HepG2 (cell line): ENCODE data around the gene GAGE12F. TPM values are rescaled to one million over a fixed set of nuclear protein-coding genes. Genes with fewer than 3 reads are reported as not detected.
A peak's percentile ranks its signal among the peaks of the same experiment; 100 is the strongest.

Source experiments
- ELK4 ChIP-seq: sonication (generic); formaldehyde crosslinking; IDR thresholded peaks from 2 replicates; pipeline ENCODE4 v1.9.0; 2021; ENCODE audit warnings: missing genetic modification reagents, borderline replicate concordance
- FOSL2 ChIP-seq: sonication (generic); formaldehyde crosslinking; IDR thresholded peaks from 2 replicates; pipeline ENCODE4 v1.4.0; 2020; ENCODE audit warnings: missing genetic modification reagents
- HIVEP1 ChIP-seq: sonication (generic); formaldehyde crosslinking; IDR thresholded peaks from 2 replicates; pipeline ENCODE4 v1.4.0; 2020; ENCODE audit warnings: mild to moderate bottlenecking, missing genetic modification reagents
- MAFF ChIP-seq: IDR thresholded peaks from 2 replicates; pipeline ENCODE4 v1.6.1; 2011; ENCODE audit warnings: low read depth, low read length, improper control_type of control experiment
- REPIN1 ChIP-seq: sonication (generic); formaldehyde crosslinking; IDR thresholded peaks from 2 replicates; pipeline ENCODE4 v1.8.0; 2022; ENCODE audit warnings: missing genetic modification reagents, low read depth, mild to moderate bottlenecking, borderline replicate concordance
- SSRP1 ChIP-seq: IDR thresholded peaks from 2 replicates; pipeline ENCODE4 v1.6.1; 2016; ENCODE audit warnings: control low read depth
- TFE3 ChIP-seq: IDR thresholded peaks from 2 replicates; pipeline ENCODE4 v1.6.1; 2016
- ZBTB40 ChIP-seq, 2 experiments: fragments of 450-650 bp in 1 of 2; sonication (generic) in 1 of 2; formaldehyde crosslinking in 1 of 2; IDR thresholded peaks; 2 replicates each; pipeline versions ENCODE4 v1.6.1 to v1.8.0; 2016 to 2022; ENCODE audit warnings: antibody characterized with exemption in 1 of 2, mild to moderate bottlenecking in 1 of 2, missing genetic modification reagents in 1 of 2
- ZFP37 ChIP-seq: sonication (generic); formaldehyde crosslinking; IDR thresholded peaks from 2 replicates; pipeline ENCODE4 v1.4.0; 2020; ENCODE audit warnings: missing genetic modification reagents, borderline replicate concordance
- ZNF121 ChIP-seq: sonication (generic); formaldehyde crosslinking; IDR thresholded peaks from 2 replicates; pipeline ENCODE4 v1.5.0; 2020; ENCODE audit warnings: mild to moderate bottlenecking, missing genetic modification reagents
- ZNF280B ChIP-seq: sonication (generic); formaldehyde crosslinking; IDR thresholded peaks from 2 replicates; pipeline ENCODE4 v1.5.0; 2020; ENCODE audit warnings: missing genetic modification reagents, mild to moderate bottlenecking, borderline replicate concordance
- ZNF567 ChIP-seq: sonication (generic); formaldehyde crosslinking; IDR thresholded peaks from 2 replicates; pipeline ENCODE4 v1.8.1; 2023; ENCODE audit warnings: mild to moderate bottlenecking, missing genetic modification reagents, borderline replicate concordance
- ZNF597 ChIP-seq: sonication (generic); formaldehyde crosslinking; IDR thresholded peaks from 2 replicates; pipeline ENCODE4 v1.5.0; 2020; ENCODE audit warnings: missing genetic modification reagents
- ZNF790 ChIP-seq: sonication (generic); formaldehyde crosslinking; IDR thresholded peaks from 2 replicates; pipeline ENCODE4 v1.8.0; 2022; ENCODE audit warnings: missing genetic modification reagents, mild to moderate bottlenecking, borderline replicate concordance
- polyA plus RNA-seq, 8 experiments: library from polyadenylated mRNA; depleted of rRNA in 3 of 8; stranded (reverse) in 7 of 8; unstranded in 1 of 8; fragments of >200 nt; fragmentation: Illumina TruSeq in 4 of 8; extraction: Trizol in 4 of 8; gene quantifications; 2 replicates each; pipeline versions ENCODE4 v1.2.1 to v1.2.3, GENCODE V29; 2011 to 2016; ENCODE audit warnings: low read depth in 4 of 8, missing spikeins in 1 of 8, mixed read lengths in 1 of 8; ENCODE audit not compliant: insufficient read depth in 1 of 8
- total RNA-seq, 5 experiments: library from RNA; depleted of rRNA; stranded (reverse); fragments of >200 nt; fragmentation: Illumina TruSeq; extraction: Trizol; gene quantifications; 2 replicates each; pipeline ENCODE4 v1.2.3, GENCODE V29; 2016; ENCODE audit warnings: low read depth in 1 of 5

Gene GAGE12F
- total and polyA plus RNA-seq, 2 of the 13 experiments (the other 11 are each of a cell fraction or from before 2014, with no cell fraction given), result not detected

GRCh38 chrX:49610718-49611310 lies 50.2 kb downstream of the GAGE12F start (continued):
- TF ChIP-seq ZBTB40 (IDR thresholded peaks at IDR 0.05), result no peak
- no peak for TF ChIP-seq ZBTB40 (CRISPR knock-in tag; IDR thresholded peaks at IDR 0.05)
- no peak for TF ChIP-seq ELK4 (CRISPR knock-in tag)
- TF ChIP-seq SSRP1 (CRISPR knock-in tag), result no peak
- no peak for TF ChIP-seq ZFP37 (CRISPR knock-in tag)
- no peak for TF ChIP-seq ZNF121
- TF ChIP-seq ZNF280B, result no peak
- no peak for TF ChIP-seq ZNF790 (CRISPR knock-in tag)
- TF ChIP-seq ZNF597 (CRISPR knock-in tag), result no peak
- TF ChIP-seq ZNF567 (CRISPR knock-in tag), result no peak
- no peak for TF ChIP-seq HIVEP1
- TF ChIP-seq FOSL2 (CRISPR knock-in tag), result peak; percentile 22; the same call in 1 of the 2 replicates
- no peak for TF ChIP-seq MAFF
- peak; percentile 73 for TF ChIP-seq TFE3 (CRISPR knock-in tag)
- no peak for TF ChIP-seq REPIN1 (CRISPR knock-in tag)
